GM12878 (cell line): ENCODE results near the gene GJB1. TPM values are rescaled to one million over a fixed set of nuclear protein-coding genes. Genes with fewer than 3 reads are reported as not detected.

Source experiments
- ATAC-seq: fragments of 200-7000 bp; cut with Tn5 transposase; 3 replicates; pipeline ENCODE4 v1.9.1; 2020; ENCODE audit warnings: mild to moderate bottlenecking, moderate library complexity
- BruUV-seq: library from RNA; stranded (reverse); fragments of 400-500 nt; replicated peaks from 2 replicates; lab custom pipeline; 2021; lab: Mats Ljungman, UMichigan
- CTCF ChIA-PET: fragments of 300-600 bp; sonication (Branson Sonifier 250); formaldehyde crosslinking; extraction: SDS; loops from one replicate; lab custom pipeline; 2021; ENCODE audit warnings: inconsistent platforms; lab: Yijun Ruan, JAX
- POLR2A ChIA-PET: fragments of 350-600 bp; formaldehyde crosslinking; extraction: SDS; loops from one replicate; lab custom pipeline; 2021; ENCODE audit warnings: inconsistent platforms; lab: Charles Lee
- RAD21 ChIA-PET: fragments of 300-600 bp; sonication (Branson Sonifier 250); formaldehyde crosslinking; loops from one replicate; lab custom pipeline; 2023; ENCODE audit warnings: antibody characterized with exemption; ENCODE audit not compliant: unreplicated experiment; lab: Charles Lee
- SMC1A ChIA-PET: fragments of 300-600 bp; sonication (Branson Sonifier 250); formaldehyde crosslinking; loops from one replicate; lab custom pipeline; 2023; ENCODE audit not compliant: unreplicated experiment, uncharacterized antibody; lab: Charles Lee
- DNase-seq: peaks from one replicate; pipeline ENCODE4 v3.0.0-alpha.2; 2011; ENCODE audit warnings: low read depth, low spot score
- FAIRE-seq: peaks from 3 replicates; lab custom pipeline; 2011; peaks lifted over from hg19 to GRCh38; lab: Jason Lieb, UNC
- H2AFZ ChIP-seq: 2 replicates; pipeline ENCODE4 v1.6.0; 2011; ENCODE audit warnings: low read depth, low read length, control low read depth; ENCODE audit not compliant: control insufficient read depth
- H3K27ac ChIP-seq: 2 replicates; pipeline ENCODE4 v1.5.1; 2011; ENCODE audit warnings: control low read depth; ENCODE audit not compliant: control insufficient read depth, insufficient read depth
- H3K27me3 ChIP-seq, 2 experiments: replicated peaks in 1 of 2; 2 replicates each; pipeline versions ENCODE4 v1.6.0 to v1.6.1; 2011; ENCODE audit warnings: low read length in 1 of 2; ENCODE audit not compliant: control insufficient read depth in 2 of 2, insufficient read depth in 2 of 2
- H3K36me3 ChIP-seq, 2 experiments: 2 replicates each; pipeline ENCODE4 v1.5.1; 2011; ENCODE audit warnings: low read length in 1 of 2; ENCODE audit not compliant: control insufficient read depth in 2 of 2, insufficient read depth in 2 of 2
- H3K4me1 ChIP-seq: 2 replicates; pipeline ENCODE4 v1.6.1; 2011; ENCODE audit warnings: mild to moderate bottlenecking, low read length, moderate library complexity, mixed read lengths; ENCODE audit not compliant: control insufficient read depth, insufficient read depth
- H3K4me2 ChIP-seq: 2 replicates; pipeline ENCODE4 v1.6.0; 2011; ENCODE audit warnings: control low read depth; ENCODE audit not compliant: control insufficient read depth, insufficient read depth
- H3K4me3 ChIP-seq: fragments of 200-600 bp; sonication (generic); 2 replicates; pipeline ENCODE4 v1.5.1; 2016
- H3K79me2 ChIP-seq: 2 replicates; pipeline ENCODE4 v1.6.0; 2011; ENCODE audit warnings: low read length; ENCODE audit not compliant: control insufficient read depth, insufficient read depth
- H3K9ac ChIP-seq: 2 replicates; pipeline ENCODE4 v1.8.0; 2011; ENCODE audit warnings: low read length, control low read depth, mixed read lengths; ENCODE audit not compliant: control insufficient read depth, insufficient read depth
- H3K9me3 ChIP-seq: replicated peaks from 3 replicates; pipeline ENCODE4 v1.5.1; 2011; ENCODE audit warnings: mild to moderate bottlenecking, low read length; ENCODE audit not compliant: control insufficient read depth, insufficient read depth
- H4K20me1 ChIP-seq: 2 replicates; pipeline ENCODE4 v1.6.0; 2011; ENCODE audit not compliant: control insufficient read depth, insufficient read depth
- CBFB ChIP-seq: IDR thresholded peaks from 2 replicates; pipeline ENCODE4 v1.6.1; 2016; ENCODE audit warnings: antibody characterized with exemption, low read depth
- CBX3 ChIP-seq: fragments of 200-600 bp; sonication (generic); IDR thresholded peaks from 2 replicates; pipeline ENCODE4 v1.6.1; 2016; ENCODE audit warnings: low read depth, borderline replicate concordance
- HDAC6 ChIP-seq: fragments of 200-600 bp; sonication (generic); IDR thresholded peaks from one replicate; pipeline ENCODE4 v1.8.0; 2017; ENCODE audit warnings: antibody characterized with exemption; ENCODE audit not compliant: unreplicated experiment
- IKZF1 ChIP-seq: fragments of 450-650 bp; conservative IDR thresholded peaks from 2 replicates; pipeline ENCODE4 v1.6.1; 2017; ENCODE audit warnings: antibody characterized with exemption, mild to moderate bottlenecking
- JUND ChIP-seq: IDR thresholded peaks from 2 replicates; pipeline ENCODE4 v1.6.1; 2012; ENCODE audit warnings: low read depth, mild to moderate bottlenecking, low read length, improper control_type of control experiment, moderate library complexity
- PAX8 ChIP-seq: fragments of 450-650 bp; IDR thresholded peaks from 2 replicates; pipeline ENCODE4 v1.6.1; 2017; ENCODE audit warnings: mild to moderate bottlenecking, moderate library complexity
- REST ChIP-seq: IDR thresholded peaks from 2 replicates; pipeline ENCODE4 v1.6.1; 2012; ENCODE audit warnings: mild to moderate bottlenecking, low read depth, low read length
- RUNX3 ChIP-seq: IDR thresholded peaks from 2 replicates; pipeline ENCODE4 v1.6.1; 2012; ENCODE audit warnings: low read length, inconsistent platforms
- ZNF687 ChIP-seq: fragments of 450-650 bp; IDR thresholded peaks from 2 replicates; pipeline ENCODE4 v1.6.1; 2017; ENCODE audit warnings: mild to moderate bottlenecking, moderate library complexity
- WGBS: methylation state at CpG from one replicate; pipeline ENCODE4 v1.1.6; 2016; ENCODE audit warnings: low lambda C conversion rate; ENCODE audit not compliant: insufficient replicate concordance, insufficient coverage; ENCODE audit errors: missing lambda C conversion rate; 5-methylcytosine and 5-hydroxymethylcytosine counted together
- in situ Hi-C: fragments of 300-500 bp; cut with MboI; formaldehyde crosslinking; loops from 9 replicates; pipeline ENCODE4 v1.14.3; 2018; ENCODE audit warnings: mixed read lengths
- intact Hi-C: fragments of 100-400 bp; cut with micrococcal nuclease; formaldehyde crosslinking; loops from one replicate; pipeline ENCODE4 v1.14.2; 2022; ENCODE audit not compliant: unreplicated experiment
- polyA plus RNA-seq, 11 experiments: library from polyadenylated mRNA; depleted of rRNA in 4 of 11; unstranded in 6 of 11; stranded (reverse) in 5 of 11; fragments of >200 nt; fragmentation: Nextera tagmentation in 4 of 11; fragmentation: Illumina TruSeq in 1 of 11; extraction: Ambion mirVana in 4 of 11; extraction: Trizol in 1 of 11; gene quantifications; 1 replicate in 1 of 11; 2 replicates in 10 of 11; pipeline versions ENCODE4 v1.2.1 to v1.2.3, GENCODE V29; 2011 to 2016; ENCODE audit warnings: inconsistent platforms in 2 of 11, missing spikeins in 2 of 11, low read depth in 1 of 11
- total RNA-seq, 4 experiments: library from RNA; depleted of rRNA in 3 of 4; stranded (reverse); fragments of >200 nt in 3 of 4; fragmentation: Illumina TruSeq in 1 of 4; extraction: Trizol in 1 of 4; gene quantifications; 2 replicates each; pipeline versions ENCODE4 v1.2.1 to v1.2.3, GENCODE V29; 2013 to 2021

GJB1 gene
- total and polyA plus RNA-seq, 10 of the 15 experiments (the other 5 are each of a cell fraction or from before 2014, with no cell fraction given) = not detected

- ChIA-PET POLR2A (no interaction called here), RAD21 (interaction anchor here (1.5 kb wide), 1 partner anchor 78 kb away, joined by 6 read pairs; no protein-coding TSS in a partner anchor), SMC1A (interaction anchor here (0.6 to 2.4 kb wide), 7 partner anchors 48 to 408 kb away, joined by 3 to 10 read pairs (median 4); partner anchors contain the start of gene FOXO4), CTCF (interaction anchor here (0.8 to 7.2 kb wide), 5 partner anchors 10 to 189 kb away, joined by 3 to 55 read pairs (median 3); no protein-coding TSS in a partner anchor)
- no TSS peak for BruUV-seq
- H4K20me1 ChIP-seq = no peaks in the 10 kb centered on the region
- DNase-seq (no peak), FAIRE-seq (no peak), ATAC-seq (no peak)
- no peak overlapping the region for H3K4me3 ChIP-seq
- H3K9ac ChIP-seq = no peak overlapping the region
- in situ Hi-C loops (loop anchor here (5.0 kb wide), 1 partner anchor 405 kb away; no protein-coding TSS in a partner anchor), intact Hi-C loops (no loop called here)
- no peaks in the 10 kb centered on the region for H3K9me3 ChIP-seq
- WGBS = 35% methylated on average over 3 of the region's 3 CpGs
- TF ChIP-seq PAX8 (no peak), ZNF687 (no peak), RUNX3 (no peak), IKZF1 (no peak), CBFB (no peak), CBX3 (no peak), JUND (no peak), REST (no peak), HDAC6 (no peak)
- no peak overlapping the region for H3K27ac ChIP-seq
- H2AFZ ChIP-seq = no peak overlapping the region
- H3K4me1 ChIP-seq = no peaks in the 10 kb centered on the region
- H3K27me3 ChIP-seq = no peaks in the 10 kb centered on the region
- H3K4me2 ChIP-seq = no peak overlapping the region
- no peaks in the 10 kb centered on the region; the same call in 1 of the 2 replicates for H3K79me2 ChIP-seq
- H3K36me3 ChIP-seq = peaks cover 0 to 3% of the 10 kb centered on the region in 2 experiments; a peak in 1 of 4 replicates
Observed at GRCh38 chrX:71177327-71177726, 45.7 kb upstream of the GJB1 start.
